NCI-H345 treated with DMSO at 0.1 percent for 48 hours (cell line): ENCODE measurements around the gene COL20A1.

Source experiments
- DNase-seq: peaks from one replicate; lab custom pipeline; 2025; ENCODE audit not compliant: unreplicated experiment; lab: John Stamatoyannopoulos, UW

Gene COL20A1

DNA sequence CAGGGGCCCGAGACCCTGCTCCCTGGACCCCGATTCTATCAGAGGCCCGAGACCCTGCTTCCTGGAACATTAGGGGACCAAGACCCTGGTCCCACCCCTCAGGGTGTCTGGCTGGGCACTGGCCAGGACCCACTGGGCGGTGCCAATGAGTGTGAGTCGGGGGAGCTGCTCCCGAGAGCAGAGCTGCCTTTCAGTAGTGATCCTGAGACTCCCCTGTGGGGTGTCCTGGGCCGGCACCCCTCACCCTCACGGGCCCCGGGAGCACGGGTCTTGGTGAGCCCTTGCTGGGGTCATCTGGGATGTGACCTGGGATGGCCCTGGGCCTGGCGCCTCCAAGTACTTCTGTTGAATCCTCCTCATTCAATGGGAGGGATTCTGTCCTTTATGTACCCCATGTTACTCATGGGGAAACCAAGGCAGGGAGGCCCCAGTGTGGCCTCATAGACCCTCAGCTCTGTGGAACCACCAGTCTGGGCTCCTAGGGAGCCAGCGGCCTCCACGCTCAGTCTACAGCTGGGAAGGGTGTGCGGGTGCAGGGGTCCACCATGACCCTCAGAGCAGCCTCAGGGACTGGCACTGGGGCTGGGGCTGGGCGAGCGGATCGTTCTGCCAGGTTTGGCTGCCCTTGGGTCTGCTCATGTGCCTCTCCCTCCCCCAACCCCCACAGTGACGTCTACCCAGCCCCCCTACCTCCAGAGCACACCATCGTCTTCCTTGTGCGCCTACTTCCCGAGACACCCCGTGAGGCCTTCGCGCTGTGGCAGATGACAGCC lies 25.6 kb downstream of the COL20A1 start:
- DNase-seq: no peak

DNA sequence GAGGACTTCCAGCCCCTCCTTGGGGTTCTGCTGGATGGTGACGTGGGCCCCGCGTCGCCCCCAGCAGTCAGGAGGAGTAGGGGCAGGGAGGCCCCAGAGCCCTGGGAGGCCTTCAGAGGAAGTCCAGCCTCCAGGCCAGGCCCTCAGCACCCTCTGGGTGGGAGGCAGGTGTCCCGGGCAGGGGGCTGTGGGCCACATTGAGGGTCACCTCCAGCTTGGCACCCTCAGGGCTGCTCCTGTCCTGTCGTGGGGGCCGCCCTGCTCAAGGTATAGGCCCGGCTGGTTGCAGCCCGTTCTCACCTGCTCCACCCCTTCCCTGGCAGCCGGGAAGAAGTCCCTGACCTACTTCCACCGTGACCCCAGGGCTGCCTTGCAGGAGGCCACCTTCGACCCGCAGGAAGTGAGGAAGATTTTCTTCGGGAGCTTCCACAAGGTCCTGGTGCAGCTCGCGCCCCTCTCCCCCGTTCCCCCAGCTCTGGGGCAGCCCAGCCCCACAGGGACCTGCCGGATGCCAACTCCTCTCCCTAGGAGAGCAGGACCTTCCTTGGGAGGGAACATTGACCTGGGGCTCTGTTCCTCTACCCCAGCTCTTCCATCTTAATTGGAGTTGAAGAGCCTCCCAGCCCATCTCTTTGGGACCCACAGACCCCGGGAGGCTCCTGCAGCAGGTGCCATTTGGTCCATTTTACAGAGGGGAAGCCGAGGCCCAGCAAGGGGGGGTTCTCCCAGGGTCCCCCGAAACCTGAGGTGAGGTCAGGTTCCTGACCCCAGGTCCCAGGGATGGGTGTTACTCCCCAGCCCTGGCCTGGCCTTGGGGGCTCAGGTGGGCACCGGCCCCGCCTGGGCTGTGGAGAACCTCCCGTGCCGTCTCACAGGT lies 26.4 kb downstream of the COL20A1 start:
- no peak for DNase-seq

DNA sequence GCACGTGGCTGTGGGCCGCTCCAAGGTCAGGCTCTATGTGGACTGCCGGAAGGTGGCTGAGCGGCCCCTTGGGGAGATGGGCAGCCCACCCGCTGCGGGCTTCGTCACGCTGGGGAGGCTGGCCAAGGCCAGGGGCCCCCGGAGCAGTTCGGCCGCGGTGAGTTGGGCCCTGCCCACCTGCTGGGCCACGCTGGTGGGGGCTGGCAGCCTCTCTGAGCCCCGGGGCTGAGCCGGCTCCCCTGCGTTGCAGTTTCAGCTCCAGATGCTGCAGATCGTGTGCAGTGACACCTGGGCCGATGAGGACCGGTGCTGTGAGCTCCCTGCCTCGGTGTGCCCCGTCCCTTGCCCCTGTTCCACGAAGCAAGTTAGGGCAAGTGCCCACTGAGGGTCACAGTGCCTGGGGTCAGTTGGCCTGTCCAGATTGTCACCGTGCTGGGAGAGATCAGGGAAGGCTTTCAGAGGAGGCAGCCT lies 27.1 kb downstream of the COL20A1 start:
- no peak for DNase-seq

DNA sequence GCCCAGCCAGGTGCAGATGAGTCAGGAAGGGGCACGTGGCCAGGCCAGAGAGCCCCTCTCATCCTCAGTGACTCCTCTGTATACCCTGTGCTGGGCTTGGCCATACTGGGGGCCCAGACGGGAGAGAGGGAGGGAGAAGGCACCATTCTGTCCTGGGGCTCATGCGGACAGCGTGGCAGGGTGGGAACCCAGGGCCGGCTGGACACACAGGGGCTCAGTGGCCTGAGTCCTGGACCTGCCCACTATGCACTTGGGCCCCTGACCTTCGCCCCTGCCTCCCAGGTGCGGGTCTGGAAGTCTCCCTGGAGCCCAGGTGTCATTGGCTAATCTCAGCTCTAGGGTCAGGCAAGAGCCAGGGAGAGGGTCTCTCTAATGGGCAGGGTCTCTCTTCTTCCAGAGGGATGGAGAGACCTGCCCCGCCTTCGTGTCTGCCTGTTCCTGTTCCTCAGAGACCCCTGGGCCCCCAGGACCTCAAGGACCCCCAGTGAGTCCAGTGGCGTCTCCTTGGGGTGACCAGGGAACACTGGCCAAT lies 27.7 kb downstream of the COL20A1 start:
- no peak for DNase-seq

DNA sequence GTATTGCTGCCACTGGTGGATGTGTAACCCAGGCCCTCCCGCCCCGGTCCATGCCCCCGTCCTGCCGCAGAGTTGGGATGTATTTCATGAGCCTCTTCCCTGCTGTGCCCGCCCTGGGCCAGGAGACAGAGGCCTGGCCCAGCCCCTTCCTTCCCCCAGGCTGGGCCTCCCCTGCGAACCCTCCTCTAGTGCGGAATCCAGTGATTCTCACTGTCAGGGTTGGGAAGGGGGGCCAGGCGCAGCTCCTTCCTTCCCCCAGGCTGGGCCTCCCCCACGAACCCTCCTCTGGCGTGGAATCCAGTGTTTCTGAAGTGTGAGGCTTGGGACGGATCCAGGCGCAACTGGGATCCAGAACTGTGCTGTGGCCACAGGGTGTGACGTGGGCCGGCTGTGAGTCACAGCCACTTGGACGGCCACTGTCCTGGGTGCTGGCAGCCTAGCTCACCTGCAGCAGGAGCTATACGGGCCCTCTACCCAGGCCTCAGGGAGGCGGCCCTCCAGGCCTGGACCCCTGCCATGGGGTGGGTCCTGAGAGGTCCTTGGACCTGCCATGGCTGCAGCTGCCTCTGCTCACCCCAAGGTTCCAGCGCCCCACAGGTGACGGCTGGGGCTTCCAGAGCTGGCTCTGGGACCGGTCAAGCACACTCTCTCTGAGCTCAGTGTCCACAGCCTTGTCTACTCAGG lies 28.3 kb downstream of the COL20A1 start:
- no peak for DNase-seq

DNA sequence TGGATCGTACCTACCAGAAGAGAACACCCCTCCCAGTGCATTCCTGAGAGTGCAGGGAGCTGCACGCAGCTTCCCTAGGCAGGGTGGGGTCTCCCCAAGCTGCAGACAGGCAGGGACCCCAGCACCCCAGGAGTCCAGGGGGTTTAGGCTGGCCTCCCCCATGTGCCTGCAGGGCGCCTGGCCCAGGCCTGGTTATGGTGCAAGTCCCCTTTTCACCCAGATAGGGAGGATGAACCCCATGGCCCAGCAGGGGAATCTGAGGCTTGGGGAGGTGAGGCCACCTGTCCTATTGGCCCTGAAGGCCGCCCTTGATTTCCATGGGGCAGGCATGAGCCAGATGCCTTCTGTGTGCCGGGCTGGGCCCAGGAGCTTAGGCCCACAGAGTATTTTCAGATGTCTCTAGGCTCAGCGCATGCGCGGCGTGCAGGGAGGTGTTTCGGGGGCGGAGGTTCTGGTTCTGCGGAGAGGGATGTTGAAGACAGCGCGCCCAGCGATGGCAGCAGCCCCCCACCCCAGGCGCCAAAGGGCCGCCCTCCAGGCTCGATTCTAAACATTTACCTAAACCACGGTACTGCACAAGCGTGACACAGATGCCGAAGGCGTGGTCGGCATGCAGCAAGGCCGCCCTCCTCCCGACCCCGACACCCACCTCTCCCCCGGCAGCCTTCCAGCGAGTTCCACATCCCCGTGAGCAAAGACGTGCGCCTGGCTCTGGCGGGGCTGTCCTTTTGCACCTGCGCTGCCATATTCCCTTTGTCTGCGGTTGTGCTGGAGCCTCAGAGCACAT lies 29.4 kb downstream of the COL20A1 start:
- no peak for DNase-seq

DNA sequence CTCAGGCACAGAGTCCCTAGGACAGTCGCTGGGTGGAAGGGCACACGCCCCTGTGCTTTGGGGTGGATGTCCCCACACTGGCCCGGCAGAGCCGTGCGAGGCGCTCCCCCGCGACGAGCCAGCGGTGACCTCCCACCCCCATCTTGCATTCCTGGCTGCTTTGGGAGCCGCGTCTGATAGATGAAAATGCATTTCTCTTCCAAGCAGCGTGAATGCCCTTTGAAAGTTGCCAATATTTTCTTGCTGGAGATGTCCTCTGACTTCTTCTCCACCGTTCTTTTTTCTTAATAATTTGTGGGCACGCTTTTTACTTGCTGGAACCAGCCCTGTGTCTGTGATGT lies 29.9 kb downstream of the COL20A1 start:
- no peak for DNase-seq

DNA sequence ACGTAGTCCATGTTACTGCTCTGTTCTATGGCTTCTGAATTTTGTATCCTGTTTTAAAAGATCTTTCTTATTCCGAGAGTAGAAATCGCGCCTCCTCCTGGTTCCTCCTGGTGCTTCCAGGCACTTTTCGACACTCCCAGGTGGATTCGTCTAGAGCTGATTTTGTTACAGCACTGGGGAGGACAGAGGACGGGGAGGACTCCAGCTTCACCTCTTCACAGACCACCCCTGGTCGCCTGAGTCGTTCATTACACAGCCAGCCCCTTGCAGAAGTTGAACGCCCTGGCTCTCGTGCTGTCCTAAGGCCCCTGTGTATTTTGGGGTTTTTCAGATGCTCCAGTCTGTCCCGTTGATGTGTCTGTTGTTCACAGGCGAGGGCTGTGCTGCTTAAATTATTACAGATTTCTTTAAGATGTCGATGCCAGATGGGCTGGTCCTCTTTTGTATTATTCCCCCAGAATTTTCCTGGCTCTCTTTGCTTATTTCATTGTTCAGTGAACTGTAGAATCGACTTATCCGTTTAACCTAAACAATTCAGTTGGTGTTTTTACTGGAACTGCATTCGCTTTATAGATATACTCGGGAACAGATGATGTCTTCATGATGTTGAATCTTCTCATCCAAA lies 30.5 kb downstream of the COL20A1 start:
- DNase-seq: no peak

DNA sequence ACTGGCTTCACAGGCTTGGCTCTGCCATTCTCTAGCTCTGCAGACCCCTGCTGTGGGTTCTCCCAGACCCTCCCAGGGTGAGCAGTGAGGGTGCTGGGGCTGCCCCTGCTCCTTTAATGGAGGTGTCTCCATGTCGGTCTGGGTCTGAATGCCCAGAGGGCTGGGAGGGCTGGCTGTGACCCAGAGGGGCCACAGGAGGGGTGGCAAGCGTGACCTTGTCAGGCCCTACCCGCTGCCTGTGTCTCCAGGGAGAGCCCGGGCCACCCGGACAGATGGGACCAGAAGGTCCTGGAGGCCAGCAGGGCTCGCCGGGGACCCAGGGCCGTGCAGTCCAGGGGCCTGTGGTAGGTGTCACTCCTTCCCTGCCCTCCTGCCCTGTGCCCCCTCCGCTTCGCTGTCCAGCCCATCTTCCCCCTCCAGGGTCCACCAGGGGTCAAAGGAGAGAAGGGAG lies 32.1 kb downstream of the COL20A1 start:
- no peak for DNase-seq

DNA sequence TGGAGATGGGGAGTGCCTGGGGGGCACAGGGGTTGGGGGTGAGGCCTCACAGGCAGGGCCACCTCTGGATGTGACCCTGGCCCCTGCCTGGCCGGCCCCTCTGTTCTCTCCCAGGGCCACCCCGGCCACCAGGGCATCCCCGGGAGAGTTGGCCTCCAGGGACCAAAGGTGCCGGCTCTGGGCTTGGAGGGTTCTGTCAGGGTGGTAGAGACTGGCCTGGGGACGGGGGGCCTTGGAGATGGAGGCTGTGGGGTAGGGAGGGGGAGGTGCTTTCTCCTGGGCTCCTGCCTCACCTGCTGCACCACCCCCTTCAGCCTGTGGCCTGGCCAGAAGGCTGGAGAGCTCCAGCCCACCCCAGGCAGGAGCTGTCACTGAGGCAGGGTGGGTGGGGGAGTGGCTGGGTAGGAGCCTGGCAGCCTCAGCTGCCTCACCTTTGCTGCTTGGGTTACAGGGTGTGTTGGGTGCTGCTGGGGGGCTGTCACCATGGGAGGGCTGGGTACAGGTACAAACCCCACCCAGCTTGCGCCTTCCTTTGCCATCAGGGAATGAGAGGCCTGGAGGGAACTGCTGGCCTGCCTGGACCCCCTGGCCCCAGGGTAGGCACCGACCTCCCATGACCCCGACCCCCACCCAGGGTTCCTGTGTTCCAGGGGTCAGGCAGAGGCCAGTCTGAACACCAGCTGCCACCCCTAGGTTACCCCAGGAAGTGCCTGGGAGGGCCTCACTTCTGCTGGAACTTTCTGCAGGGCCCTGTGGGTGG lies 32.7 kb downstream of the COL20A1 start:
- no peak for DNase-seq

DNA sequence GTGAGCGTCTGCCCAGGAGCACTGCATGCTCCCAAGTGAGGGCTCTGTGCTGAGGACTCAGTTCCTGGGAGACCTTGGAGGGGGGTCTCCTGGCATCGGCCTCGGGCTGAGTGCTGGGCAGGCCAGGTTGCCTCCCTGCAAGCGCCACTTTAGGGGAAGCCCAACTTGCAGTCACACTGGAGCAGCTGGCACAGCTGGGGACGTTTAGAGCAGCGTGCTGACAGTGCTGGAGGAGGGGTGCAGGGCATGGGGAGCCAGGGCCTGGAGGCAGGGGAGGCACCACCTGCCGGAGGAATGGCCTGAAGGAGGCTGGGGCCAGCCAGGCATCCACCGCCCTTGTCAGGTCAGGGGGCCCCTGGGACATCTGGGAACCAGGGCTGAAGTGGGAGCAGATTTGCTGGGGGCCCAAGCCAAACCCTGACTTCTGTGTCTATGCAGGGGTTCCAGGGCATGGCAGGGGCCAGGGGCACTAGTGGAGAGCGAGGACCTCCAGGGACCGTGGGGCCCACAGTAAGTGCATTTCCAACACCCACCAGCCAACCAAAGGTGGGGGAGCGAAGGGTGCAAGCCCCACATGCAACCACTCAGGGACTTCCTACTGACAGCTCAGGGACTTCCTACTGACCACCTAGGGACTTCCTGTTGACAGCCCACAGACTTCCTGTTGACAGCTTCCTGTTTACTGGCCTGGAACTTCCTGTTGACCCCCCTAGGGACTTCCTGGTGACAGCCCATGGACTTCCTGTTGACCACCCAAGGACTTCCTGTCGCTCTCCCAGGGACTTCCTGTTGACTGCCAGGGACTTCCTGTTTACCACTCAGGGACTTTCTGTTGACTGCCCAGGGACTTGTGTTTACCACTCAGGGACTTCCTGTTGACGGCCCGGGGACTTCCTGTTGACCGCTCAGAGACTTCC lies 33.6 kb downstream of the COL20A1 start:
- no peak for DNase-seq

DNA sequence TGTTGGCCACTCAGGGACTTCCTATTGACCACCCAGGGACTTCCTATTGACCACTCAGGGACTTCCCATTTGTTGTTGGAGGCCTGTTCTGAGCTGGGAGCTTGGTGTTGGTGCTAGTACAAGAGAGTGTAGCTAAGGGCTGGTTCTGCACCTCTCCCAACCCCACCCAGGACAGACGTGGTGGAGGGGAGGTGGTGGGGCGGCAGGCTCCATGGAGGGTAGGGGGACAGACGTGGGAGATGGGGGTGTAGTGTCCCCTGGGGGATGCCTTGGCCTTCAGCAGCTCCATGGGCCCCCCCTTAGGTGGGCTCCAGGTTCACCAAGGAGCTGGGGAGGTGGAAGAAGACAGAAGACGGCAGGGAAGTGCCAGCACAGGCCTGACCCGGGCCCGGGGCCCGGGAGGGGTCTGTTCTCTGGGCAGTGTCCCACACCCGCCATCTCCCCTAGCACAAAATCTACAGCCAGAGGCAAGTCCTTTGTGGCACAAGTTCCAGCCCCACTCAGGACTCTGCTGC lies 34.3 kb downstream of the COL20A1 start:
- DNase-seq: no peak

DNA sequence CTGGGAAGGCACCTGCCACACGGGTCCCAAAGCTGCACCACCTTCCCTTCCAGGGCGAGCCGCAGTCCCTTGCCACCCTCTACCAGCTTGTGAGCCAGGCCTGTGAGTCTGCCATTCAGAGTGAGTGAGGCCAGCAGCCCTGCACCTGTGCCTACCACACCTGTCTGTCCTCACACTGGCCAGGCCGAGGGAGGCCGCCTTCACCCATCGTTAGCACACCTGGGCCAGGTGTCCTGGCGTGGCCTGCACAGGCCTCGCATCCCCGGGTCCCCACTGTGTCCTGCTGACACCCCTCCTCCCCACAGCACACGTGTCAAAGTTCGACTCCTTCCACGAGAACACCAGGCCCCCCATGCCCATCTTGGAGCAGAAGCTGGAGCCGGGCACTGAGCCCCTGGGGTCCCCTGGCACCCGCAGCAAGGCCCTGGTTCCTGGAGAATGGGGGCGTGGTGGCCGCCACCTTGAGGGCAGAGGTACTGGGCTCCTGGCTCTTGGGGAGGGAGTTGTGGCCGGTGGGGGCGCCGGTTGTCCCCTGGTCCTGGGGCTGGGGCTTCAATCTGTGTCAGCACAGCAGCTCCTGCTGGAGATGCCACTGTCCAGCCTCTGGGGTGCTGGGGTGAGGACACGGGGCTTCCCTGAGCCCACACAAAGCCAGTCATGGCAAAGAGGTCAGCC lies 35.2 kb downstream of the COL20A1 start:
- DNase-seq: no peak

DNA sequence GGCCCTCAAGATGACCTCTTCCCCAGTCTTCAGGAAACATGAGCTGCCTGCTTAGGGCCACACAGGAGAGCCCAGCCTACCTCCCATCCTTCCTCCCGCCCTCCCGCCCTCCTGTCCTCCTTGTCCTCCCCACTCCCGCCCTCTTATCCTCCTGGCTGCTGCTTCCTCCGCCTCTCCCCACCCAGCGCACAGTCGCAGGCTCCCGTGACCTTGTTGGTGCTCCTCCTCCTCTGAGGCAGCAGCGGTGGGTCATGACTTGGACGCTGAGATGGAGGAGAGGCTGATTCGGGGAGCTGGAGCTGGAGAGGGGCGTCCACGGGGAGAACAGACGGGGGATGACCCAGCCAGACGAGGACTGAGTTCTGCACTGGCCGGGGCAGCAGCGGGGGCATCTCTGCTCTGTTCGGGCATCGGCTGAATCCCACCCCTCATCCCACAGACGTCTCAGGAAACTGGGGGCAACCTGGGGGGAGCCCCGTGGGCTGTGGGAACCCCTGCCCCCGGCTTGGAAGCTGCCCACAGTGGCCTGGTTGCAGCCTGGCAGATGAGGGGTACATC lies 35.8 kb downstream of the COL20A1 start:
- DNase-seq: no peak

DNA sequence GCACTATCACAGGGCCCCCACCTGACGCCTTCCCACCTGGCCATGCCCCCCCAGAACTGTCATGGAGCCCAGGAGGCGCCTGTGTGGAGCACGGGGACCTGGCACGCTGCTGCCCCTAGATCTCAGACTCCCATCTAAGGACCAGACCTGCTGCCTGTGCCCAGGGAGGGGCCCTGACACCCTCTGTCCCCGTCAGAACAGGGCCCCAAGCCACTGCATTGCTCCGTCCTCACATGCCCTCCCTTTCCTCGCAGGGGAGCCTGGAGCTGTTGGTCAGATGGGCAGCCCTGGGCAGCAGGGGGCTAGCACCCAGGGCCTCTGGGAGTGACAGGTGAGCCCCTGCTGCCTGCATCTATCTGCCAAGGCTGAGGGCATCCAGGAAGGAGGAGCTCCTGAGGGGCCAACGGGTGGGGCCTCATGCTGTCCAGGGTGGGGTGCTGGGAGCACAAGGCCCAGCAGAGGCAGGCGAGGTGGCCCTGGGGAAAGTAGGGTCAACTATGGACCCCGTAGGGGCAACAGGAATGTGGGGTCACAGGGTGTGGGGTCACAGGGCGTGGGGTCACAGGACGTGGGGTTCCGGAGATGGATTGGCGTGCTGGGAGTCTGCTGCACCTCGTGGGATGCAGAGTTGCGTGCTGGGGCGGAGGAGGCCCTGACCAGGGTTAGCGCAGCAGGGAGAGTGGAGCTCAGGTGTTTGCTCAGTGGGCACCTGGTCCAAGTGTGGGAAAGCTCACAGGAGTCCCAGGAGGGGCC lies 36.5 kb downstream of the COL20A1 start:
- DNase-seq: no peak

DNA sequence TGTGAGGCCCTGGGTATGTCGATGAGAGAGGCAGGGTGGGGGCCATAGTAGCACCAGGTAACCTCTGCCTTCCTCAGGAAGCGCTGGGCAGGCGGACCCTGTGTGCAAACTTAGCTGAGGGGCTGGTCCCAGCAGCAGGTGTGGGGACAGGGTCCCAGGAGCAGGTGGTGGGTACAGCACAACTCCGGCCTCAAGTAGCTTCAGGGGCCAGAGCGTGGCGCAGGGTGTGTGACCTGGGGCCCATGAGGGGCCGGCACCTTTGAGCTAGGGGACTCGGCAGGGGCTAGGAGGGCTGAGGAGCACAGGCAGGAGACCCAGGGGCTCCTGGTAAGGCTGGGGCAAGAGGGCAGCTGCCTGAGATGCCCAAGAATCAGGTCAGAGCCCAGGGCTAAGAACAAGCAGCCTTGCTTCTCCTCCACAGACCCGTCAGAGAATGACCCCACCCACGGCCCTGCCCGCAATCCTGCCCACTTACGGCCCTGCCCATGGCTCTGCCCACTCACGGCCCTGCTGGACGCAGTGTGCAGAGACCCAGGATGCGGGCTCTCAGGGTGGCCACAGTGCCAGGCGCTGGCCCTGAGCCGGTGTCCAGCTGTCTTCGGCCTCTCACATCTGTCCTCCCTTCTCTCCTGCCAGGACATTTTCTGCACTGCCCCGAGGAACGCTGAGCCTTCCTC lies 37.2 kb downstream of the COL20A1 start:
- DNase-seq: no peak
